H54 (cell line): ENCODE data around the gene L1CAM.

Source experiments
- DNase-seq: peaks from one replicate; pipeline ENCODE4 v3.0.0; 2011; ENCODE audit warnings: low spot score, mixed read lengths; ENCODE audit not compliant: insufficient read length
- FAIRE-seq: peaks from 3 replicates; lab custom pipeline; 2011; peaks lifted over from hg19 to GRCh38; lab: Jason Lieb, UNC
- POLR2A ChIP-seq: IDR thresholded peaks from 2 replicates; pipeline ENCODE4 v1.6.1; 2011; ENCODE audit warnings: low read depth, mild to moderate bottlenecking, low read length

L1CAM gene

GRCh38 chrX:153873282-153874084 lies 12.5 kb downstream of the L1CAM start:
- DNase-seq (no peak), FAIRE-seq (no peak)
- TF ChIP-seq POLR2A = no peak

GRCh38 chrX:153871946-153872878 lies 13.8 kb downstream of the L1CAM start:
- no peak for FAIRE-seq
- DNase-seq = no peak

GRCh38 chrX:153871451-153871850 lies 14.5 kb downstream of the L1CAM start:
- no peak for FAIRE-seq
- DNase-seq = no peak
- no peak for TF ChIP-seq POLR2A

More at GRCh38 chrX:153871946-153872878, 13.8 kb downstream of the L1CAM start:
- TF ChIP-seq POLR2A = no peak

GRCh38 chrX:153870791-153871360 lies 15.1 kb downstream of the L1CAM start:
- DNase-seq (no peak), FAIRE-seq (no peak)
- no peak for TF ChIP-seq POLR2A

- DNase-seq (no peak), FAIRE-seq (no peak)
- TF ChIP-seq POLR2A = no peak
Observed at GRCh38 chrX:153870288-153870690, 15.7 kb downstream of the L1CAM start.

GRCh38 chrX:153869473-153870287 lies 16.3 kb downstream of the L1CAM start:
- FAIRE-seq (no peak), DNase-seq (no peak)
- no peak for TF ChIP-seq POLR2A

GRCh38 chrX:153868576-153869472 lies 17.1 kb downstream of the L1CAM start:
- no peak for FAIRE-seq
- TF ChIP-seq POLR2A = no peak
- no peak for DNase-seq

- FAIRE-seq = no peak
- TF ChIP-seq POLR2A = no peak
- no peak for DNase-seq
Observed at GRCh38 chrX:153867671-153868070, 18.3 kb downstream of the L1CAM start.

- DNase-seq (no peak), FAIRE-seq (no peak)
- no peak for TF ChIP-seq POLR2A
Observed at GRCh38 chrX:153867139-153867538, 18.8 kb downstream of the L1CAM start.

GRCh38 chrX:153866302-153867019 lies 19.5 kb downstream of the L1CAM start:
- TF ChIP-seq POLR2A = no peak
- FAIRE-seq (no peak), DNase-seq (no peak)

GRCh38 chrX:153865685-153866084 lies 20.3 kb downstream of the L1CAM start:
- FAIRE-seq (no peak), DNase-seq (no peak)
- no peak for TF ChIP-seq POLR2A

- DNase-seq (no peak), FAIRE-seq (no peak)
- no peak for TF ChIP-seq POLR2A
Observed at GRCh38 chrX:153865321-153865580, 20.7 kb downstream of the L1CAM start.
